Endodermal cell (in vitro differentiated cells): ENCODE data around the gene GABRR2. TPM values are rescaled to one million over a fixed set of nuclear protein-coding genes. Genes with fewer than 3 reads are reported as not detected.
"Not testable (repeated sequence)": the region's sequence is repeated elsewhere in the genome, so short reads cannot be mapped to it uniquely, and the experiment has no call there.

ENCODE experiments used
- DNase-seq: peaks from one replicate; pipeline ENCODE4 v3.0.0-alpha.2; 2017
- H3K27ac ChIP-seq: 2 replicates; pipeline ENCODE4 v1.5.1; 2013; ENCODE audit warnings: mild to moderate bottlenecking, low read depth, low read length, moderate library complexity
- H3K27me3 ChIP-seq: 2 replicates; pipeline ENCODE4 v1.6.1; 2013; ENCODE audit warnings: mild to moderate bottlenecking, low read length, moderate library complexity; ENCODE audit not compliant: insufficient read depth, control insufficient read depth, poor library complexity, severe bottlenecking
- H3K36me3 ChIP-seq: 2 replicates; pipeline ENCODE4 v1.7.0; 2013; ENCODE audit warnings: mild to moderate bottlenecking, low read length, moderate library complexity; ENCODE audit not compliant: control insufficient read depth, insufficient read depth
- H3K4me1 ChIP-seq: one replicate; pipeline ENCODE4 v1.7.0; 2013; ENCODE audit warnings: low read length; ENCODE audit not compliant: control insufficient read depth, insufficient read depth
- H3K4me3 ChIP-seq: 2 replicates; pipeline ENCODE4 v1.5.1; 2013; ENCODE audit warnings: mild to moderate bottlenecking, low read length, moderate library complexity
- H3K9ac ChIP-seq: 2 replicates; pipeline ENCODE4 v1.6.1; 2013; ENCODE audit warnings: mild to moderate bottlenecking, low read length, moderate library complexity; ENCODE audit not compliant: poor library complexity, severe bottlenecking; ENCODE audit errors: extremely low read depth
- H3K9me3 ChIP-seq: 2 replicates; pipeline ENCODE4 v1.6.1; 2013; ENCODE audit warnings: mild to moderate bottlenecking, low read length, moderate library complexity; ENCODE audit not compliant: control insufficient read depth
- H3K27ac Mint-ChIP-seq: 2 replicates; pipeline ENCODE4 v1.8.0; 2020; ENCODE audit warnings: mixed read lengths
- H3K27me3 Mint-ChIP-seq: 2 replicates; pipeline ENCODE4 v1.8.0; 2021; ENCODE audit warnings: mild to moderate bottlenecking, mixed read lengths; ENCODE audit not compliant: insufficient read depth
- H3K36me3 Mint-ChIP-seq: 2 replicates; pipeline ENCODE4 v1.8.0; 2020; ENCODE audit warnings: low read depth, mixed read lengths
- H3K4me1 Mint-ChIP-seq: 2 replicates; pipeline ENCODE4 v1.8.0; 2020; ENCODE audit warnings: mixed read lengths
- H3K4me3 Mint-ChIP-seq: 2 replicates; pipeline ENCODE4 v1.8.0; 2020; ENCODE audit warnings: mild to moderate bottlenecking, moderate library complexity, mixed read lengths
- H3K9me3 Mint-ChIP-seq: 2 replicates; pipeline ENCODE4 v1.8.0; 2020; ENCODE audit warnings: mild to moderate bottlenecking, mixed read lengths
- WGBS, 2 experiments: methylation state at CpG; one replicate each; pipeline versions ENCODE4 v1.1.5 to v1.1.7; 2013; ENCODE audit warnings: missing lambda C conversion rate in 2 of 2, mixed read lengths in 1 of 2; ENCODE audit not compliant: insufficient coverage in 1 of 2, insufficient read length in 1 of 2; 5-methylcytosine and 5-hydroxymethylcytosine counted together
- total RNA-seq, 2 donors: library from RNA; stranded (reverse); fragmentation: NEBNext Ultra II Directional in 1 of 2; extraction: Animal tissue kit (Norgen Biotek cat#: 25700) in 1 of 2; gene quantifications; 2 replicates in 1 of 2; 3 replicates in 1 of 2; pipeline ENCODE4 v1.2.1, GENCODE V29; 2021
- TF ChIP-seq, protein P1 (sequence below): fragments of 200-600 bp; sonication (generic); conservative IDR thresholded peaks from 2 replicates; pipeline ENCODE4 v1.5.0; 2021; ENCODE audit warnings: antibody characterized with exemption, mild to moderate bottlenecking

GABRR2 gene
- total RNA-seq, 2 donors from 2014 or later: 0.15 to 0.27 TPM

DNA sequence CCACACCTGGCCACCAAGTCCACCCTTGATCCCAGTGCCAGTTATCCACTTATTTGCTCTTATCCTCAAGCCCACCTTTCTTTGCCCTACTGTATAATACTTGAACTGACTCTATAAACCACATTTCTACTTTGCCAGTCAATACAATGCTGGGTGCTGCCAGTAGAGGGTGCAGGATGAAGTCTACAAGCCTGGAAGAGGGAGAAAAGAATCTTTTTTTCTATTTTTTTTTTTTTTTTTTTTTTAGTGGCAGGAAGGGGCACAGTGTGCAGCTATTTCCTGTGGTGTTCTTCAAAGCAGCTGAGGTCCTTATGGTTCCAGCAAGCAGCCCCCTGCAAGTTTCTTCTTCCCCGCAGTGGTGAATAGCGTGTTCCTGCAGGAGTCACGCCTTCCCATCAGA lies 75.8 kb downstream of the GABRR2 start:
- H3K9me3 Mint-ChIP-seq: peaks cover 11% of the 10 kb centered on the region
- WGBS, 2 experiments: 83 to 93% methylated on average over 3 of the region's 3 CpGs

GRCh38 chr6:89237158-89237557 lies 77.9 kb downstream of the GABRR2 start:
- Mint-ChIP-seq H3K27ac (no peak overlapping the region), H3K36me3 (peaks cover 3% of the 10 kb centered on the region), H3K27me3 (no peaks in the 10 kb centered on the region), H3K4me1 (no peaks in the 10 kb centered on the region), H3K9me3 (peaks cover 30% of the 10 kb centered on the region), H3K4me3 (no peak overlapping the region)
- no peak for DNase-seq
- Histone ChIP-seq H3K36me3 (no peaks in the 10 kb centered on the region), H3K9ac (no peak overlapping the region), H3K27me3 (no peaks in the 10 kb centered on the region), H3K4me3 (no peak overlapping the region), H3K27ac (no peak overlapping the region), H3K4me1 (no peaks in the 10 kb centered on the region), H3K9me3 (no peaks in the 10 kb centered on the region)
- TF ChIP-seq, protein P1, sequence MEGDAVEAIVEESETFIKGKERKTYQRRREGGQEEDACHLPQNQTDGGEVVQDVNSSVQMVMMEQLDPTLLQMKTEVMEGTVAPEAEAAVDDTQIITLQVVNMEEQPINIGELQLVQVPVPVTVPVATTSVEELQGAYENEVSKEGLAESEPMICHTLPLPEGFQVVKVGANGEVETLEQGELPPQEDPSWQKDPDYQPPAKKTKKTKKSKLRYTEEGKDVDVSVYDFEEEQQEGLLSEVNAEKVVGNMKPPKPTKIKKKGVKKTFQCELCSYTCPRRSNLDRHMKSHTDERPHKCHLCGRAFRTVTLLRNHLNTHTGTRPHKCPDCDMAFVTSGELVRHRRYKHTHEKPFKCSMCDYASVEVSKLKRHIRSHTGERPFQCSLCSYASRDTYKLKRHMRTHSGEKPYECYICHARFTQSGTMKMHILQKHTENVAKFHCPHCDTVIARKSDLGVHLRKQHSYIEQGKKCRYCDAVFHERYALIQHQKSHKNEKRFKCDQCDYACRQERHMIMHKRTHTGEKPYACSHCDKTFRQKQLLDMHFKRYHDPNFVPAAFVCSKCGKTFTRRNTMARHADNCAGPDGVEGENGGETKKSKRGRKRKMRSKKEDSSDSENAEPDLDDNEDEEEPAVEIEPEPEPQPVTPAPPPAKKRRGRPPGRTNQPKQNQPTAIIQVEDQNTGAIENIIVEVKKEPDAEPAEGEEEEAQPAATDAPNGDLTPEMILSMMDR: no peak

More for the DNA sequence above, 75.8 kb downstream of the GABRR2 start:
- Mint-ChIP-seq H3K27ac (no peak overlapping the region), H3K36me3 (peaks cover 3% of the 10 kb centered on the region), H3K4me3 (no peak overlapping the region), H3K4me1 (peaks cover 8% of the 10 kb centered on the region), H3K27me3 (no peaks in the 10 kb centered on the region)
- no peak overlapping the region for H3K4me3 ChIP-seq
- DNase-seq: peak; percentile 78
- H3K27ac ChIP-seq: no peak overlapping the region
- TF ChIP-seq, protein P1: peak; percentile 68
- no peaks in the 10 kb centered on the region for H3K36me3 ChIP-seq
- H3K9me3 ChIP-seq: no peaks in the 10 kb centered on the region
- H3K4me1 ChIP-seq: no peaks in the 10 kb centered on the region
- no peak overlapping the region for H3K9ac ChIP-seq
- H3K27me3 ChIP-seq: no peaks in the 10 kb centered on the region

- not testable (repeated sequence) for H3K27me3 ChIP-seq, H3K27me3 Mint-ChIP-seq, H3K36me3 Mint-ChIP-seq, H3K36me3 ChIP-seq, H3K9me3 ChIP-seq, DNase-seq, H3K27ac Mint-ChIP-seq, H3K4me1 ChIP-seq, H3K4me3 ChIP-seq, H3K4me3 Mint-ChIP-seq, H3K4me1 Mint-ChIP-seq, H3K9ac ChIP-seq, H3K27ac ChIP-seq
- peaks cover 42% of the 10 kb centered on the region for H3K9me3 Mint-ChIP-seq
- WGBS, 2 experiments: 95 to 97% methylated on average over 10 to 15 of the region's 15 CpGs
These were observed 81.5 kb downstream of the GABRR2 start for GRCh38 chr6:89233605-89234004.

DNA sequence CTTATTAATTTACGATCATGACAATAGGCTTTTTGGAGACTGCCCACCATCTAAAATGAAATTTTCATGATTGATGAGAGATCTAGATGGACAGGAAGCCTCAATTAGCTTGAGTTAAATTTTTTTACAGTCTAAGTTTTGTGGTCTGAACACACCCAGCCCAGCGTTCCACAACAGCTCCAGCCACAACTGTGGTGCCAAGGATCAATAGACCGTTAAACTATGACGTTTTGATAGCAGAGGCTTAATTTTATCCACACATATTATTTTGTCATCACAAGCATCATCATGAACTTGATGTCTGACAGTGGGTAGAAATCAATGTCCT lies 92.4 kb downstream of the GABRR2 start:
- Histone ChIP-seq H3K4me3 (no peak overlapping the region), H3K27me3 (no peaks in the 10 kb centered on the region), H3K36me3 (no peaks in the 10 kb centered on the region), H3K27ac (no peak overlapping the region), H3K4me1 (no peaks in the 10 kb centered on the region), H3K9me3 (no peaks in the 10 kb centered on the region), H3K9ac (no peak overlapping the region)
- H3K4me3 Mint-ChIP-seq: no peak overlapping the region
- H3K27me3 Mint-ChIP-seq: peaks cover 5% of the 10 kb centered on the region
- H3K9me3 Mint-ChIP-seq: peaks cover 20% of the 10 kb centered on the region
- TF ChIP-seq, protein P1: no peak
- peaks cover under 1% of the 10 kb centered on the region for H3K4me1 Mint-ChIP-seq
- H3K36me3 Mint-ChIP-seq: peaks cover 3% of the 10 kb centered on the region
- no peak overlapping the region for H3K27ac Mint-ChIP-seq
- WGBS, 2 experiments: 90 to 94% methylated on average over 2 to 4 of the region's 4 CpGs
- no peak for DNase-seq
